ENCODE results near the gene CRIP1.

The CRIP1 gene

DNA sequence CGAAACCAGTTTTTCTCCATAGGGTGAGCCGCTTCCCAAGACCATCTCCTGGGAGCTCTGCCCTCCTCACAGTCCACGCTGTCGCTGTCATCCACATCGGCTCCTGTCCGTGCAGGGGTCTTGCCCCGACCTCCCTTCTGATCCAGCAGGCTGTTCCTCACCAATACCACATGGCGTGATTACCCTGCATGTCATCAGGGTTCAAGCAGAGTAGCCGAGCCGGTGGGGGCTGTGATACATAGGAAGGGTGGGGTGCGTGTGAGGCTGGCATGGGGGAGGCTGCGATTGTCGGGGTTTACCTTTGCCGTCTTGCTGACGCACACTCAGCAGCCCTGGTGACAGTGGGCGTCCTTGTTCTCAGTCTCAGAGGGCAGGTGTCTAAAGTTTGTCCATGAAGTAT, 21.4 kb downstream of the CRIP1 start:
- Histone ChIP-seq H3K27ac (ENCODE audit: low read depth, low read length) (no peak overlapping the region), H3K9ac (ENCODE audit: low read length) (no peak overlapping the region), H3K4me3 (ENCODE audit: insufficient read depth, low read length, poor library complexity, severe bottlenecking) (no peak overlapping the region), H3K36me3 (ENCODE audit: low read length) (no peaks in the 10 kb centered on the region), H3K4me2 (ENCODE audit: low read depth, low read length, poor library complexity, severe bottlenecking) (no peak overlapping the region), H2AFZ (ENCODE audit: low read depth, low read length, severe bottlenecking) (no peak overlapping the region), H4K20me1 (ENCODE audit: low read depth, low read length) (no peaks in the 10 kb centered on the region), H3K9me3 (ENCODE audit: insufficient read depth, low read length) (no peaks in the 10 kb centered on the region), H3F3A (ENCODE audit: insufficient read depth) (no peaks in the 10 kb centered on the region), H3K79me2 (ENCODE audit: insufficient read depth, low read length) (no peaks in the 10 kb centered on the region), H3K9me2 (replicated peaks; ENCODE audit: insufficient read depth, low read length) (no peaks in the 10 kb centered on the region), H3K27me3 (ENCODE audit: low read length) (no peaks in the 10 kb centered on the region)
- no peak for TF ChIP-seq EZH2phosphoT487 (conservative IDR thresholded peaks at IDR 0.05; ENCODE audit: low read length)

DNA sequence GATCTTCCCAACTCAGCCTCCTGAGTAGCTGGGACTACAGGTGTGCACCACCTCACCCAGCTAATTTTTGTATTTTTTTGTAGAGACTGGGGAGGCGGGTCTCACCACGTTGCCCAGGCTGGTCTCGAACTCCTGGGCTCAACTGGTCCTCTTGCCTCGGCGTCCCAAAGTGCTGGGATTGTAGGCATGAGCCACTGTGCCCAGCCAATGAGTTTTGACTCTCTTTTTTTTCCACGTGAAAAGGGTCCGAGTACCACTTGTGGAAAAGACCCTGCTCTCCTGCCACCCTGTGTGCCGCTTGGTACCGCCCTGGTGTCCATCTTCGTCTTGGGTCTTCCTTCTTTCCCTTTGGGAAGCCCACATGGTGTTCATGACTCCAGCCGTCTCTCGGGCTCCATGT, 21.9 kb downstream of the CRIP1 start:
- no peaks in the 10 kb centered on the region for H3K36me3 ChIP-seq (ENCODE audit: low read length)
- no peaks in the 10 kb centered on the region for H3K9me2 ChIP-seq (replicated peaks; ENCODE audit: insufficient read depth, low read length)
- TF ChIP-seq, protein P1, sequence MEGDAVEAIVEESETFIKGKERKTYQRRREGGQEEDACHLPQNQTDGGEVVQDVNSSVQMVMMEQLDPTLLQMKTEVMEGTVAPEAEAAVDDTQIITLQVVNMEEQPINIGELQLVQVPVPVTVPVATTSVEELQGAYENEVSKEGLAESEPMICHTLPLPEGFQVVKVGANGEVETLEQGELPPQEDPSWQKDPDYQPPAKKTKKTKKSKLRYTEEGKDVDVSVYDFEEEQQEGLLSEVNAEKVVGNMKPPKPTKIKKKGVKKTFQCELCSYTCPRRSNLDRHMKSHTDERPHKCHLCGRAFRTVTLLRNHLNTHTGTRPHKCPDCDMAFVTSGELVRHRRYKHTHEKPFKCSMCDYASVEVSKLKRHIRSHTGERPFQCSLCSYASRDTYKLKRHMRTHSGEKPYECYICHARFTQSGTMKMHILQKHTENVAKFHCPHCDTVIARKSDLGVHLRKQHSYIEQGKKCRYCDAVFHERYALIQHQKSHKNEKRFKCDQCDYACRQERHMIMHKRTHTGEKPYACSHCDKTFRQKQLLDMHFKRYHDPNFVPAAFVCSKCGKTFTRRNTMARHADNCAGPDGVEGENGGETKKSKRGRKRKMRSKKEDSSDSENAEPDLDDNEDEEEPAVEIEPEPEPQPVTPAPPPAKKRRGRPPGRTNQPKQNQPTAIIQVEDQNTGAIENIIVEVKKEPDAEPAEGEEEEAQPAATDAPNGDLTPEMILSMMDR (IDR thresholded peaks at IDR 0.05; ENCODE audit: insufficient read depth, low read length, poor library complexity, severe bottlenecking), result no peak
- TF ChIP-seq EZH2phosphoT487 (conservative IDR thresholded peaks at IDR 0.05; ENCODE audit: low read length), result no peak
- no peak overlapping the region for H3K9ac ChIP-seq (ENCODE audit: low read length)
- H3K9me3 ChIP-seq (ENCODE audit: insufficient read depth, low read length), result no peaks in the 10 kb centered on the region
- H3K79me2 ChIP-seq (ENCODE audit: insufficient read depth, low read length), result no peaks in the 10 kb centered on the region
- H3K4me3 ChIP-seq (ENCODE audit: insufficient read depth, low read length, poor library complexity, severe bottlenecking), result no peak overlapping the region
- H3F3A ChIP-seq (ENCODE audit: insufficient read depth), result no peaks in the 10 kb centered on the region
- H3K27ac ChIP-seq (ENCODE audit: low read depth, low read length), result no peak overlapping the region
- no peak overlapping the region for H2AFZ ChIP-seq (ENCODE audit: low read depth, low read length, severe bottlenecking)
- H3K27me3 ChIP-seq (ENCODE audit: low read length), result no peaks in the 10 kb centered on the region
- no peak overlapping the region for H3K4me2 ChIP-seq (ENCODE audit: low read depth, low read length, poor library complexity, severe bottlenecking)
- no peaks in the 10 kb centered on the region for H4K20me1 ChIP-seq (ENCODE audit: low read depth, low read length)

DNA sequence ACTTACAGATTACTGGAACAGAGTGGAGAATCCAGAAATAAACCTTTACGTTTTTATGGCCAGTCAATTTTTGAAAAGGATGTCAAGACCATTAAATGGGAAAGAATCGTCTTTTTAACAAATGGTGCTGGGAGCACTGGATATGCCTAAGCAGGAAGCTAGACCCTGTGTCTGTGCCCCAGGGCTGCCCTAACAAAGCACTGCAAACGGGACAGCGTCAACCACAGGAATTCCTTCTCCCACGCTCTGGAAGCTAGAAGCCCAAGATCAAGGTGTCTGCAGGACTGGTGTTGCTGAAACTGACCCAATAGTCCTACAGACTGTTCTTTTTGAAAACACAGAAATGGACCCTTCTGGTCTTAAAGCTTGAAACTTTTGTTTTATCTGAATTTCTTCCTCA, 30.4 kb downstream of the CRIP1 start:
- Histone ChIP-seq H3K9ac (ENCODE audit: low read length) (no peak overlapping the region), H3K9me2 (replicated peaks; ENCODE audit: insufficient read depth, low read length) (no peaks in the 10 kb centered on the region), H3K9me3 (ENCODE audit: insufficient read depth, low read length) (no peaks in the 10 kb centered on the region), H3K27ac (ENCODE audit: low read depth, low read length) (no peak overlapping the region), H3K36me3 (ENCODE audit: low read length) (no peaks in the 10 kb centered on the region), H3K4me3 (ENCODE audit: insufficient read depth, low read length, poor library complexity, severe bottlenecking) (no peak overlapping the region), H4K20me1 (ENCODE audit: low read depth, low read length) (no peaks in the 10 kb centered on the region), H2AFZ (ENCODE audit: low read depth, low read length, severe bottlenecking) (no peak overlapping the region), H3F3A (ENCODE audit: insufficient read depth) (no peaks in the 10 kb centered on the region), H3K4me2 (ENCODE audit: low read depth, low read length, poor library complexity, severe bottlenecking) (no peak overlapping the region), H3K79me2 (ENCODE audit: insufficient read depth, low read length) (no peaks in the 10 kb centered on the region), H3K27me3 (ENCODE audit: low read length) (no peaks in the 10 kb centered on the region)
- TF ChIP-seq, protein P1 (IDR thresholded peaks at IDR 0.05; ENCODE audit: insufficient read depth, low read length, poor library complexity, severe bottlenecking), result no peak
- TF ChIP-seq EZH2phosphoT487 (conservative IDR thresholded peaks at IDR 0.05; ENCODE audit: low read length), result no peak

DNA sequence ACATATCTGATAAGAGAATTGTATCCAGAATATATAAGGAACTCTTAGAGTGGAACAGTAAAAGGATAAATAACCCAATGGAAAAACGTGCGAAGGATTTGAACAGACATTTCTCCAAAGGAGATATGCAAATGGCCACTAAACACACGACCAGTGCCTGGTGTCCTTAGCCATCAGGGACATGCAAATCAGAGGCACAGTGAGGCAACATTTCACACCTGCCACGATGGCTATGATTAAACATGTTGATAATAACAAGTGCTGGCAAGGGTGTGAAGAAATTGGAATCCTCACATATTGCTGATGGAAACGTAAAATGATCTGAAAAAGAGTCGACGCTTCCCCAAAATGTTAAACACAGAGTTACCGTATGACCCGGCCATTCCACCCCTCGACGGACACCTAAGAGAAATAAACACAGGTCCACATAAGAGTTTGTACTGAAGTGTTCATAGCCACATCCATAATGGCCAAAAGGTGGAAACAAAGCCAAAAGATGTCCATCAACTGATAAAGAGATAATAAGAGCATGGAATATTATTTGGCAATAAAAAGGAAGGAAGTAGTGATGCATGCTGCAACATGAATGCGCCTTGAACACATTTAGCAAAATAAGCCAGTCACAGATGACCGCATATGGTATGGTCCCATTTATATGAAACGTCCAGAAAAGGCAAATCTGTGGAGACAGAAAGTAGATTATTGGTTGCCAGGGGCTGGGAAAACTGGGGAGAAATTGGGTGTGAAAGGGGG, 33.4 kb downstream of the CRIP1 start:
- Histone ChIP-seq H2AFZ (ENCODE audit: low read depth, low read length, severe bottlenecking) (no peak overlapping the region), H3K4me3 (ENCODE audit: insufficient read depth, low read length, poor library complexity, severe bottlenecking) (no peak overlapping the region), H4K20me1 (ENCODE audit: low read depth, low read length) (no peaks in the 10 kb centered on the region), H3F3A (ENCODE audit: insufficient read depth) (0 out of 2 replicates have a peak, but pooled peaks cover 7% of the 10 kb centered on the region), H3K79me2 (ENCODE audit: insufficient read depth, low read length) (no peaks in the 10 kb centered on the region), H3K9me2 (replicated peaks; ENCODE audit: insufficient read depth, low read length) (no peaks in the 10 kb centered on the region), H3K4me2 (ENCODE audit: low read depth, low read length, poor library complexity, severe bottlenecking) (no peak overlapping the region), H3K27ac (ENCODE audit: low read depth, low read length) (no peak overlapping the region), H3K9me3 (ENCODE audit: insufficient read depth, low read length) (no peaks in the 10 kb centered on the region), H3K27me3 (ENCODE audit: low read length) (no peaks in the 10 kb centered on the region), H3K9ac (ENCODE audit: low read length) (no peak overlapping the region), H3K36me3 (ENCODE audit: low read length) (no peaks in the 10 kb centered on the region)
- TF ChIP-seq, protein P1 (IDR thresholded peaks at IDR 0.05; ENCODE audit: insufficient read depth, low read length, poor library complexity, severe bottlenecking), result no peak
- no peak for TF ChIP-seq EZH2phosphoT487 (conservative IDR thresholded peaks at IDR 0.05; ENCODE audit: low read length)

Data from SU-DHL-6 (cell line).